NT2/D1 (cell line): ENCODE results near the gene CABP4.

Experiments used
- SUZ12 ChIP-seq: IDR thresholded peaks from 2 replicates; pipeline ENCODE4 v1.6.1; 2011; ENCODE audit not compliant: insufficient read length, insufficient read depth; ENCODE audit errors: extremely low read depth
- YY1 ChIP-seq: IDR thresholded peaks from 2 replicates; pipeline ENCODE4 v1.6.1; 2011; ENCODE audit not compliant: insufficient read length, insufficient read depth
- ZNF274 ChIP-seq: IDR thresholded peaks from 2 replicates; pipeline ENCODE4 v1.6.1; 2011; ENCODE audit warnings: mild to moderate bottlenecking, low read depth, low read length

DNA sequence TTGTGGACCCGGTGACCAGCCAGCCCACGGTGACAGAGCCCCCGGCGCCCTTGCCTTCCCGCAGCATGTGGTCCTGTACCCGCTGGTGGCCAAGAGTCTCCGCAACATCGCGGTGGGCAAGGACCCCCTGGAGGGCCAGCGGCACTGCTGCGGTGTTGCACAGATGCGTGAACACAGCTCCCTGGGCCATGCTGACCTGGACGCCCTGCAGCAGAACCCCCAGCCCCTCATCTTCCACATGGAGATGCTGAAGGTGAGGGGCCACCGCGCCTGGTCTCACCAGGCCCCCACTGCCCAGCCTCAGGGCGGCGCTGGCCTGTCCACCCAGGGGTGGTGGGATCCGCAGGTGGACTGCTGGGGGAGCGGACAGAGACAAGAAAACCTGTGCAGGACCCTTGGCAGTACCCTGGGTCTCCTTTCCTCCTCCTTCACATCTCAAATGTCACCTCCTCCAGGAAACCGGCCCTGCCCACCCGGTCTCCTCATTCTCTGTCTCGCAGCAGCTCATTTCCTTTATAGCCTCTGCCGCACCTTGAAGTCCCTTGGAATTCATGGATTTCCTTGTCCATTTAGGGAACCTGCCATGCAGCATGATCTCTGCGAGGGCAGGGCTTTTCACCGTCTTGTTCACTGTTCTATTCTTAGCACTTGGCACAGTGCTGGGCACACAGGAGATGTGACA is 34.2 kb downstream of the CABP4 start:
- TF ChIP-seq SUZ12 (no peak), YY1 (no peak), ZNF274 (no peak)
